Bronchial epithelial cell (primary cell): ENCODE results near the gene CTTNBP2. TPM values are rescaled to one million over a fixed set of nuclear protein-coding genes. Genes with fewer than 3 reads are reported as not detected.

Experiments
- DNase-seq: peaks from one replicate; pipeline ENCODE4 v3.0.0-alpha.2; 2010; ENCODE audit warnings: low read depth
- FAIRE-seq: peaks from 2 replicates; lab custom pipeline; 2011; peaks lifted over from hg19 to GRCh38; lab: Jason Lieb, UNC
- H3K27me3 ChIP-seq: 2 replicates; pipeline ENCODE4 v1.5.1; 2011; ENCODE audit warnings: low read length; ENCODE audit not compliant: control insufficient read depth, insufficient read depth
- H3K36me3 ChIP-seq: 2 replicates; pipeline ENCODE4 v1.5.1; 2011; ENCODE audit warnings: low read length; ENCODE audit not compliant: control insufficient read depth, insufficient read depth
- H3K4me3 ChIP-seq: 2 replicates; pipeline ENCODE4 v1.5.1; 2011; ENCODE audit warnings: mild to moderate bottlenecking, low read depth, low read length, control low read depth
- total RNA-seq: library from RNA; depleted of rRNA; stranded (reverse); fragments of >200 nt; gene quantifications from 2 replicates; pipeline ENCODE4 v1.2.1, GENCODE V29; 2014
- TF ChIP-seq, protein P1 (sequence below): IDR thresholded peaks from 2 replicates; pipeline ENCODE4 v1.5.1; 2011; ENCODE audit warnings: mild to moderate bottlenecking, moderate library complexity, low read length, control low read depth, inconsistent platforms; ENCODE audit not compliant: insufficient read depth, severe bottlenecking

The CTTNBP2 gene
- total RNA-seq, 1 donor from 2014 or later = 0.26 TPM

DNA sequence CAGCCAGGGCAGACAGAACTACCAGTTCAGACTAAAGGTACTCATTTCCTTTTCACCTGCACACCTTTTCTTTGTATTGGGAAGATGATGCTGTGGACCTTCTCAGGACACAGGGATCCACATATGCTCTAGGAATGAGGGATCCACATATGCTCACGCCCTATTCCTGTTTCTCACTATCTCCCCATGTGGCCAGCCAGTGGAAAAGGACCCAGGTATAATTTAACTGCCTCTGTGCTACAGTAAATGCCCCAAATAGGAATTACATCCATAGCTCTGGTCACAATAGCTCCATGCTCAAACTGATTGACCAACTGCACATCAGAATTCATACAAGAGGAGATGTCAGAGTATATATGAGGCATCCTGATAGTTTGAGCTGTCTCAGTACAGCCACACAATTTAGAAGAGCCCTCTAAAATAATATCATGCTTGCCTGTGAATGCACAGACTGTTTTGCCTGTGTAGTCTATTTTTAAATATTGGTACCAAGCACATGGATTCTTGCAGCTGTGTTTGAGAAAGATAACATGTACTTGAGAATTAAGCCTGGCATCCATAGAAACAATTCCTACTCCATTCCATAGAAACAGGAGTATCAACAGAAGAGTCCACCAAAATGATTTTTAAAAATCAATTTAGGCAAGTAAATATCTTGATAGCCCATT lies 43.7 kb downstream of the CTTNBP2 start:
- Histone ChIP-seq H3K36me3 (no peaks in the 10 kb centered on the region), H3K4me3 (no peak overlapping the region), H3K27me3 (no peaks in the 10 kb centered on the region)
- no peak for DNase-seq
- TF ChIP-seq, protein P1, sequence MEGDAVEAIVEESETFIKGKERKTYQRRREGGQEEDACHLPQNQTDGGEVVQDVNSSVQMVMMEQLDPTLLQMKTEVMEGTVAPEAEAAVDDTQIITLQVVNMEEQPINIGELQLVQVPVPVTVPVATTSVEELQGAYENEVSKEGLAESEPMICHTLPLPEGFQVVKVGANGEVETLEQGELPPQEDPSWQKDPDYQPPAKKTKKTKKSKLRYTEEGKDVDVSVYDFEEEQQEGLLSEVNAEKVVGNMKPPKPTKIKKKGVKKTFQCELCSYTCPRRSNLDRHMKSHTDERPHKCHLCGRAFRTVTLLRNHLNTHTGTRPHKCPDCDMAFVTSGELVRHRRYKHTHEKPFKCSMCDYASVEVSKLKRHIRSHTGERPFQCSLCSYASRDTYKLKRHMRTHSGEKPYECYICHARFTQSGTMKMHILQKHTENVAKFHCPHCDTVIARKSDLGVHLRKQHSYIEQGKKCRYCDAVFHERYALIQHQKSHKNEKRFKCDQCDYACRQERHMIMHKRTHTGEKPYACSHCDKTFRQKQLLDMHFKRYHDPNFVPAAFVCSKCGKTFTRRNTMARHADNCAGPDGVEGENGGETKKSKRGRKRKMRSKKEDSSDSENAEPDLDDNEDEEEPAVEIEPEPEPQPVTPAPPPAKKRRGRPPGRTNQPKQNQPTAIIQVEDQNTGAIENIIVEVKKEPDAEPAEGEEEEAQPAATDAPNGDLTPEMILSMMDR = no peak
- FAIRE-seq = peak; percentile 64

DNA sequence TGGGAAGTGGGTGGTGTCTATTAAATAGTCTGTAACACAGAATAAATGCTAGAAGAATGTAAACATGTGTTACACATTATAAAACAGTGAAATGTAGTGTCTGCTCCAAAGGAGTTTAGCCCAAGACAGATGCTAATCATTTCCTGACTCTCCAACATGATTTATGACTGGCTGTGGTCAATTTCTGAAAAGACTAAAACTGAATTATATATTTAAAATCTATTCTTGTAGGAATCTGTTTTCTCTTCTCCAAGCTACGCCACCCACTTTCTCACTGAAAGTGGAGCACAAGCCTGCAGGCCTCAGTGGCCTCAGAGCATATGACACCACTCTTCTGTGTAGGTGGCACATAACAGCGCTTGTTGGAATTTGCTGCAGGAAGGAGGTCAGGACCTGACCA lies 44.4 kb downstream of the CTTNBP2 start:
- no peak for FAIRE-seq
- no peak overlapping the region for H3K4me3 ChIP-seq
- TF ChIP-seq, protein P1 = no peak
- H3K36me3 ChIP-seq = no peaks in the 10 kb centered on the region
- DNase-seq = no peak
- H3K27me3 ChIP-seq = no peaks in the 10 kb centered on the region

DNA sequence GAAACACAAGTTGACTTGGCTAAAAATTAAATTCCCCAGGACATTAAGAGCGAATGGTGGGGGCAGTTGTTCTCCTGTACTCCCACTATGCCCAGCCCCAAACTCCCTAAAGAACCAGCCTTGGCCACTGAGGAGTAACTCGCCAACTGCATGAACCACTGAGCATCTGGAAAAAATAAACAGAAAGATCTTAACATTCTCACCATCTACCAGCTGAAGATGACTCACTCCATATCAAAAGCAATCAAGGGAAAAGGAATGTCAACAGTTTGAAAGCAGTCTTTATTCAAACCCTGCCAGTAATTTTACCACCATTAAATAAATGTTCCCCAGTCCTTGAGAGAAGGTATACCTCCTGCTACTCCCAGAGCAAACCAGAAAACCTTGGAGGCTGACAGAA lies 45.4 kb downstream of the CTTNBP2 start:
- DNase-seq = peak; percentile 58
- Histone ChIP-seq H3K27me3 (no peaks in the 10 kb centered on the region), H3K36me3 (no peaks in the 10 kb centered on the region), H3K4me3 (no peak overlapping the region)
- no peak for FAIRE-seq
- TF ChIP-seq, protein P1 = no peak

DNA sequence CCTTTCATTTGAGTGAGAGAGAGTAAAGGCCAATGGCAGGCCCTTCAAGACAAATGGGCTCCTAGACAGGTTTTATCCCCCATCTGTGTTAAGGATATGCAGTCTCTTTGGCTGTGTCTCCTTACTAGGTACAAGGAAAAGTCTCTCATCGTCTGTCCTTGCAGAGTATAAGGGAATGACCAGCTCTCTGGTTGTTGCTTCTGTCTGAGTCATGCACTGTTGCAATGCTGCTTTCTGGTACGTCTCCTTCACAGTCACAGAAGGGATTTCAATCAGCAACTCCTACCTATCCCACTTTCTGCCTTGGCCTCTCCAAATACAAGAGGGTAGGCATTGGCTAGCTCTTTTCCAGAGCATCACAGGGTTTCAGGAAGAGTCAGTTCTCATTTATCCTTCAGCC lies 48.1 kb downstream of the CTTNBP2 start:
- Histone ChIP-seq H3K4me3 (no peak overlapping the region), H3K27me3 (no peaks in the 10 kb centered on the region), H3K36me3 (no peaks in the 10 kb centered on the region)
- DNase-seq (peak; percentile 80), FAIRE-seq (peak; percentile 55)
- TF ChIP-seq, protein P1 = no peak

DNA sequence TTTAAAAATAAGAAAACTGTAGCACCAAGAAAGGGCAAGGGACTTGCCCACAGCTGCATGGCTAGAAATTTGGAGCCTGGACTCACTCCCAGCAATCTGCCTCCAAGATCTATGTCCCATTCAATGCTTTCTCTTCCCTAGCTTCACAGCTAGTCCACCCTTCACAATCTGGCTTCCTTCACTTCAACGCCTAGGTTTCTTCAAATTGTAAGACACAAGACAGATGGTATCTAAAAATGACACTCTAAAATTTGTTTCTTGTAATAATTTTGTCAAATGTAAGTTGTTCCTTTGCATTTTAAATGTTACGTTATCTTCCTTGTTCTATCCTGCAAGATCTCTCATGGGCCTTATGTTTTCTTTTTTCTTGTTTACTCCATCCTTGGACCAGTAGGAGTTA lies 48.6 kb downstream of the CTTNBP2 start:
- no peaks in the 10 kb centered on the region for H3K27me3 ChIP-seq
- TF ChIP-seq, protein P1 = no peak
- FAIRE-seq (no peak), DNase-seq (no peak)
- no peak overlapping the region for H3K4me3 ChIP-seq
- H3K36me3 ChIP-seq = no peaks in the 10 kb centered on the region

DNA sequence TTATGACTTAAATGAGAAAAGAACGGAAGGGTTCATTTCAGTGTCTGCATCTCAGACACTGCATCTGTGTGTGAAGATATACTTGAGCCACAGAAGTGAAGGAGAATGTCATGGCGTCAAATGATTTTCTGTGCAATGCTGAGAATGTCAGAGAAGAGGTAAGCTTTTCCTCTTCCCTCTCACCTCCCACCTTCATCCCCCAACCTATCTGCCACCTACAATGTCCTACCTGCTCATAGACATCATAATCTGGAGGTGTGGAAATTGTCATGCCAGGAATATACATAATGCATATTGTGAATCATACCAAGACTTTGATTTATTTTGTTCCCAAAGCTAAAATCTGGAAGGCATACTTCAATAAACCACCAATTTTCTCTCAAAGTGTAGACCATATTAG lies 53.7 kb downstream of the CTTNBP2 start:
- Histone ChIP-seq H3K36me3 (no peaks in the 10 kb centered on the region), H3K27me3 (no peaks in the 10 kb centered on the region), H3K4me3 (no peak overlapping the region)
- TF ChIP-seq, protein P1 = no peak
- FAIRE-seq (no peak), DNase-seq (no peak)
